Stimulated activated CD8-positive, alpha-beta memory T cell treated with anti-CD3 and anti-CD28 coated beads, Interleukin-4, amount 100 ng/mL, for 48 hours (primary cell): ENCODE data around the gene HTT.

ENCODE experiments used
- DNase-seq: peaks from one replicate; pipeline ENCODE4 v3.0.0-alpha.2; 2020

The HTT gene

DNA sequence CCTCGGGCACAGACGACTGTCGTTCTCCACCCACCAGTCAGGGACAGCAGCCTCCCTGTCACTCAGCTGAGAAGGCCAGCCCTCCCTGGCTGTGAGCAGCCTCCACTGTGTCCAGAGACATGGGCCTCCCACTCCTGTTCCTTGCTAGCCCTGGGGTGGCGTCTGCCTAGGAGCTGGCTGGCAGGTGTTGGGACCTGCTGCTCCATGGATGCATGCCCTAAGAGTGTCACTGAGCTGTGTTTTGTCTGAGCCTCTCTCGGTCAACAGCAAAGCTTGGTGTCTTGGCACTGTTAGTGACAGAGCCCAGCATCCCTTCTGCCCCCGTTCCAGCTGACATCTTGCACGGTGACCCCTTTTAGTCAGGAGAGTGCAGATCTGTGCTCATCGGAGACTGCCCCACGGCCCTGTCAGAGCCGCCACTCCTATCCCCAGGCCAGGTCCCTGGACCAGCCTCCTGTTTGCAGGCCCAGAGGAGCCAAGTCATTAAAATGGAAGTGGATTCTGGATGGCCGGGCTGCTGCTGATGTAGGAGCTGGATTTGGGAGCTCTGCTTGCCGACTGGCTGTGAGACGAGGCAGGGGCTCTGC, 166.5 kb downstream of the HTT start:
- DNase-seq, result no peak

DNA sequence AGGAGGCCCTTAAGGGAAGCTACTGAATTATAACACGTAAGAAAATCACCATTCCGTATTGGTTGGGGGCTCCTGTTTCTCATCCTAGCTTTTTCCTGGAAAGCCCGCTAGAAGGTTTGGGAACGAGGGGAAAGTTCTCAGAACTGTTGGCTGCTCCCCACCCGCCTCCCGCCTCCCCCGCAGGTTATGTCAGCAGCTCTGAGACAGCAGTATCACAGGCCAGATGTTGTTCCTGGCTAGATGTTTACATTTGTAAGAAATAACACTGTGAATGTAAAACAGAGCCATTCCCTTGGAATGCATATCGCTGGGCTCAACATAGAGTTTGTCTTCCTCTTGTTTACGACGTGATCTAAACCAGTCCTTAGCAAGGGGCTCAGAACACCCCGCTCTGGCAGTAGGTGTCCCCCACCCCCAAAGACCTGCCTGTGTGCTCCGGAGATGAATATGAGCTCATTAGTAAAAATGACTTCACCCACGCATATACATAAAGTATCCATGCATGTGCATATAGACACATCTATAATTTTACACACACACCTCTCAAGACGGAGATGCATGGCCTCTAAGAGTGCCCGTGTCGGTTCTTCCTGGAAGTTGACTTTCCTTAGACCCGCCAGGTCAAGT, 167.5 kb downstream of the HTT start:
- no peak for DNase-seq

DNA sequence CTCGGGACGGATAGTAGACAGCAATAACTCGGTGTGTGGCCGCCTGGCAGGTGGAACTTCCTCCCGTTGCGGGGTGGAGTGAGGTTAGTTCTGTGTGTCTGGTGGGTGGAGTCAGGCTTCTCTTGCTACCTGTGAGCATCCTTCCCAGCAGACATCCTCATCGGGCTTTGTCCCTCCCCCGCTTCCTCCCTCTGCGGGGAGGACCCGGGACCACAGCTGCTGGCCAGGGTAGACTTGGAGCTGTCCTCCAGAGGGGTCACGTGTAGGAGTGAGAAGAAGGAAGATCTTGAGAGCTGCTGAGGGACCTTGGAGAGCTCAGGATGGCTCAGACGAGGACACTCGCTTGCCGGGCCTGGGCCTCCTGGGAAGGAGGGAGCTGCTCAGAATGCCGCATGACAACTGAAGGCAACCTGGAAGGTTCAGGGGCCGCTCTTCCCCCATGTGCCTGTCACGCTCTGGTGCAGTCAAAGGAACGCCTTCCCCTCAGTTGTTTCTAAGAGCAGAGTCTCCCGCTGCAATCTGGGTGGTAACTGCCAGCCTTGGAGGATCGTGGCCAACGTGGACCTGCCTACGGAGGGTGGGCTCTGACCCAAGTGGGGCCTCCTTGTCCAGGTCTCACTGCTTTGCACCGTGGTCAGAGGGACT, 168.8 kb downstream of the HTT start:
- DNase-seq, result no peak

DNA sequence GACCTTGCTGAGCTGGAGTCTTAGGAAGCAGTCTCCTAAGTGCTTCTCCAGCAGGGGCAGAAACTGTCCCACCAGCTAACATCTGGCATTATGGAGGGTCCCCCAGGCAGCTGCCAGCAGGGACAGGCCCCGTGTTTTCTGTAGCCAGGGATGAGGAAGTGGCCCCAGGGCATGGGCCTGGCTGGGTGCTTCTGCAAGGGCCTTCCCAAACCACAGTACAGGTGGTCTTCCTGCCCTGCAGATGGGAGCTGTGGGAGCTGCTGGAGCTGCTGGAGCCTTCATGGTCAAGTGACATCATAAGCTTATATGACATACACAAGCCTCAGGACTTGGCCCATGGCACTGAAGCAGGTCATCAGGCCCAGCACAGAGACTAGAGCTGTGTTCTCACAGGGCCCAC, 169.5 kb downstream of the HTT start:
- DNase-seq, result no peak

DNA sequence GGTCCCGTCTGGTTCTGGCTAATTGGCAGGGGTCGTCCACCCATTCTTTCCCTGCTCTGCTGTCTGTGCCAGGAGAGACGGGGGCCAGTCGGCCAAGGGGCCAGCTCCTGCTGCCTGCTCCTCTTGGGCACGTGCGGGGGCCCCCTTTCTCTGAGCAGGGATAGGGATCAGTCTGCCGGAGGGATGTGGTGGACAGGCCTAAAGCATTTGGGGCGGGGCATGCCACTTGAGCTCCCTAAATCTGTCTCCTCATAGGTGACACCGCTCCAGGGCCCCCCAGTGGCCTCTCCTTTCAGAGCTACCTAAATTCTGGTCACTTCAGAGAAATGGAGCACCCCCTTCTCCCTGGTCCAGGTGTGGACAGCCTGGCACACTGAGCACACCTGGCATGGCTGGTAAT, 170.3 kb downstream of the HTT start:
- DNase-seq, result no peak

DNA sequence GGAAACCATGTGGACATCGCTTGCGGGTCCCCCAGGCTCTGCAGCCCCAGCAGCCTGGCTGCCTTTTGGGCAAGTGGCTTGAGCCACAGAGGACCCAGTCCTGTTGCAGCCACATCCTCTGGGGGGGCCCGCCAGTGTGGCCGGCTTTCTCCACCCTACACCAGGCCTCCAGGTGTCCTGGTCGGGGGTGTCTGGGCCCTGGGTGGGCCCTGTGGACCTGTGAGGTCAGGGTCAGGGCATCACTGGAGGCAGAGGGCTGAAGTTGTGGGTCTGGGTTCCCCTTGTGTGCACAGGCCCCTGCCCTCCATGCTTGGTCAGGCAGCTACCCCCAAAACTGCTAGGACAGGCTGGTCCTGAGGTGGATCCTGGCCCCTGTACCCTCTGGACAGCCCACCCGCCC, 171.2 kb downstream of the HTT start:
- DNase-seq, result no peak

DNA sequence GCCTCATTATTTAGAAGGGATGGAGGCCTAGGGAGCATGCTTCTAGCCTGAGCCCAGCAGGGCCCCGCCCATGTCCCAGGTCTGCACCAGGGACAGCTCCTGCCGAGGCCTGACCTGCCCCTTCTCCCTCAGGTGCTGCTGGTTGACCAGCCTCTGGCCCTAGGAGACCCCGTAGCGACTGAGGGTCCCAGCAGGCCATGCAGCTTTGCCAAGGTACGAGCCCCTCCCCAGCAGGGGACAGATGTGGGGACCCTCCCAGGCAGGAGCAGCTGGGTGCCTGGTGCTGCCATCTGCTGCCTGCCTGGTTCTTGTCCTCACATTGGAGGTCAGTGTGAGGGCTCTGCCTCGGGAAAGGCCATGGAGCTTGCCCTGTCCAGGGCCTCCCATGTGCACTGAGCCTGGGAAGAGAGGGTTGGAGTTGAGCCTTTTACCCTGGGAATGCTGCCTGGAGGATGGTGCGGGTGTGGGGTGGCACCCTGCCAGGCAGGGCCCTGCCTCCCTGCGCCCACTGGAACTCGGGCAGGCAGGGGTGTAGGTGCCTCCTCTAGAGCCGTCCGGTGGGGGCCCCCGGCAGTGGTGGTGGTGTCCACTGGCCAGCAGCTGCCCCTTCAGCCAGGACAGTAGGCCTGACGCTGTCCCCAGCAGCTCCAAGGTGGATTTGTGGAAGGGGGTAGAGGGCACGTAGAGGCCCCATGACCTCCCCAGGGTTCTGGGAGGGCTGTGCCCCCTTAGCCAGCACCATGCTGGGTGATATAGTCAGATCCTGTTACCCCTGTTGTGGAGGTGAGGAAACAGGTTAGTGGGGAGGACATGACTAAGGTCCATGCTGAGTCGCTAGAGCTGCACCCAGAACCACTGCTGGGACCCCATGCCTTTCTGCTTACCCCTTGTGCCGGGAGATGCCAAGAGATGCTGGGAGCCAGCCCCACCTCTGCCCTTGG, 172.2 kb downstream of the HTT start:
- no peak for DNase-seq

DNA sequence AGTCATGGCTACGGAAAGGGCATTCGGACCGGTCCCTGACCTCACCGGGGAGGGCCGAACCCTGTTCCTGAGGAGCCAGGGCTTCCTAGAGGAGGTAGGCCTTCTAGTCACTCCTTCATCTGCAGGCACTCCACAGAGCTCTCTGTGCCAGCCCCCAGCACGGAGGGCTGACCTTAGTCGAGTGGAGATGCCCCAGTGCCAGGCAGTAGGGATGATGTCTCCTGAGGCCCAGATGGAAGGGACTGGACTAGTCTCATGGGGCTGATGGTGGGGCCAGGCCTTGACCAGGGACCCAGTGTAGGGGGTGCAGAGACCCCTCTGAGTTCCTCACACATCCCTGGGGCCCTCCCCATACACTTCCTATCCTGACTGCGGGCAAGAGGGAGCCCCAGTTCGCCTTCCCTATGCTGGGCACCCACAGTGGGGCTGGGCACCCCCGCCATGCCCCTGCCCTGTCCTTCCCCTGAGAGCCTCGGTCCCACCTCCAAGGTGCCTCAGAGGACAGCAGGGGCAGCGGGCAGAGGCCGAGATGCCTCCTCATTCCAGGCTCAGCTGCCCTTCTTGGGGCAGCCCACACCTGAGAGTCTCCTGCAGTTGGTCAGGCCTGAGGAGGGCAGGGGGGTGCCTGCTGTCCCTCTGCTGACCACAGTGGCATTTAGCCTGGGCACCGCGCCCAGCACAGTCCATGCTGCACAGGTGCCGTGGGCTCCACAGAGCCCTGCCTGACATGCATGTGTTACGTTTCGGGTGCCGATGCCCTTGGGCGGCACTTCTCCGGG, 173.1 kb downstream of the HTT start:
- DNase-seq, result no peak

DNA sequence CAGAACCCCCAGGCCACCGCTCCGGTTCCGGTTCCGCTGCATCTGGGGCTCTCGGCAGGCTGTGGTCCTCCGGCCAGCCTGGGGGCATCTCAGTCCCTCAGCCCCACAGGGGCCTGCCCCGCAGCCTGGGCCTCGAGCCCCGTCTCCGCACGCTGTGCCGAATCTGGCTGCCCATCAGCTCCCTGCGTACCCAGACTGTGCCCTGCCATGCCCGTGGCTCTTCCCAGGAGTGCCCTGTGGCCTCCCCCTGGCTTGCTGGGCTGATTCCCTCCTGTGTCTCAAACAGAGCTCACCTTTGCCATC, 173.6 kb downstream of the HTT start:
- DNase-seq, result no peak

DNA sequence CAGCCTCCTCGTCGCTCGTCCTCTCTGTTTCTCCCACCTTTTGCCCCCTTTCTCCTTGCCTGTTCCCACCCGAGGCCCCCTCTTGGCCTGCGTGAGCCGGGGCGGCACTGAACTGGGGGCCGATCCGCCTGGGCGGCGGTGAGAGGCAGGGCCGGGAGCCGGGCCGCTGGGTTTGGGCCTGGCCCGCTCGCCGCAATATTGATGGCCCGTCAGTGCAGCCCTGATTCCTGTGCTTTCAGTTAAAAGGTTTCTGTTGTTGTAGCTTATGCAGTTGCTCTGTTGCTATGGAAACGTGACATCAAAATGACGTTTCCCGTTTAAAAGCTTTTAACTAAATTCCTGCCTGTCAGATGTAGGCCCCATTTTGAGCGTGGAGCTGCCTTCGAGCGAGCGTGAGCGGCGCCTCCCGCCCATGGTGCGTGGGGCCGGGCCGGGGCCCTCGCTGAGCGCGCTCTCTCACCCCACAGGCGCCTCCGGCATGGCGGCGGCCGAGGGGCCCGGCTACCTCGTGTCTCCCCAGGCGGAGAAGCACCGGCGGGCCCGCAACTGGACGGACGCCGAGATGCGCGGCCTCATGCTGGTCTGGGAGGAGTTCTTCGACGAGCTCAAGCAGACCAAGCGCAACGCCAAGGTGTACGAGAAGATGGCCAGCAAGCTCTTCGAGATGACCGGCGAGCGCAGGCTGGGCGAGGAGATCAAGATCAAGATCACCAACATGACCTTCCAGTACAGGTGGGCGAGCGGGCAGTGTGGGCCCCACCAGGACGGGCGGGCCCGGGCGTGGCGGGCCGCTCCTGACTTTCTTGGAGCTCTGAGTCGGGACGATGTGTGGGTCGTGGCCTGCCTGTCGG, 174.6 kb downstream of the HTT start, which contains the start of gene MSANTD1:
Gene MSANTD1 (plus strand): TSS at position 349 of the 851 bp plus-strand sequence. CDS start 64 bp downstream, at position 413.
- no peak for DNase-seq

DNA sequence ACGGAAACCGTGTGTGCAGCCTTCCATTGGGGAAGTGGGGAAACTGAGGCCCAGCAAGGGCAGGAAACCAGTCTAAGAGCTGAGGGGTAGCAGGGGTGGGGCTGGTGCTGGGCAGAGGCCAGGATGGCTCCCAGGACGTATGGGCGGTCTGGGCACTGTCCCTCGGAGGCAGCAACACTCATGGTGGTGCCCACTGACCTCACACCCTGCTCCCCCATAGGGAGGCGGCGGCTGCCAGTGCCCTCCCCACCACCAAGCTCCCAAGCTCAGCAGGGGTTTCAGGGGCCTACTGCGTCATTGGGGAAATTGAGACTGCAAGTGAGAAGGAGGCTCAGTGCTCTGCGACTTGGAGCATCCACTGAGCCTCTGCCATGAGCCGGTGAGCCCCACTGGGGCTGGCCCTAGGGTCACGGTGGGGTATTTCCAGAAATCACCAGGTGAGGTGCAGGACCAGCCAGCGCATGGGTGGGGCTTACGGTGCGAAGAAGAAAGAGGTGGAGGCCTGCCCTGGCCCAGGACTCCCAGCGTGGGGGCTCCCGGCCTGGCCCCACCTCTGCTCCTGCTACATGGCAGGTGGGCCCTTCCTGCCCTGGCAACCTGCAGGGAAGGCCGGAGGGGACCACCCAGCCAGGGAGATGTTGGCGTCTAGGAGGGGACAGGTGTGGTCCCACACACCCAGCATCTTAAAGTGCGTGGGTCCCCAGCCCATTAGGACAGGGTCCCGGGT, 175.4 kb downstream of the HTT start:
- no peak for DNase-seq

DNA sequence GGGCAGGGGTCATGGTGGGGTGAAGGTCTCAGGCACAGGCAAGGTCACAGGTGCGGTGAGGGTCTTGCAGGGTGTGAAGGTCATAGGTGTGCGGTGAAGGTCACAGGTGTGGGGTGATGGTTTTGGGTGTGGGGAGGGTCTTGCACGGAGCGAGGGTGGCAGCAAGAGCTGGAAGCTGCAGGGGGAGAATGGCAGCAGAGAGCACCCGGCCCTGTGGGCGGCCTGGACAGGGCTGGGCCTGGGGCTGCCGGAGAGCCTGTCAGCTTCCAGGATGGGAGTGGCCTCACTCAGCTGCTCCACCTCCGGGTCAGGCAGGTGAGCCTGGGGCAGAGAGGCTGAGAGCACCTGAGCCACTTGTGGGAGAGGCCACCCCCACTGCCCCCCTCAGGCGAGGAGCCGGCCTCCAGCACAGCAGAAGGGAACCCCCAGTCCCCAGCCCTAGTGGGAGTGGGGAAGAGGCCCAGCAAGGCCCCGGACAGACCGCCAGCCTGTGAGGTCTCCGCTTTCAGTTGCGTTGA, 176.0 kb downstream of the HTT start:
- DNase-seq, result no peak

DNA sequence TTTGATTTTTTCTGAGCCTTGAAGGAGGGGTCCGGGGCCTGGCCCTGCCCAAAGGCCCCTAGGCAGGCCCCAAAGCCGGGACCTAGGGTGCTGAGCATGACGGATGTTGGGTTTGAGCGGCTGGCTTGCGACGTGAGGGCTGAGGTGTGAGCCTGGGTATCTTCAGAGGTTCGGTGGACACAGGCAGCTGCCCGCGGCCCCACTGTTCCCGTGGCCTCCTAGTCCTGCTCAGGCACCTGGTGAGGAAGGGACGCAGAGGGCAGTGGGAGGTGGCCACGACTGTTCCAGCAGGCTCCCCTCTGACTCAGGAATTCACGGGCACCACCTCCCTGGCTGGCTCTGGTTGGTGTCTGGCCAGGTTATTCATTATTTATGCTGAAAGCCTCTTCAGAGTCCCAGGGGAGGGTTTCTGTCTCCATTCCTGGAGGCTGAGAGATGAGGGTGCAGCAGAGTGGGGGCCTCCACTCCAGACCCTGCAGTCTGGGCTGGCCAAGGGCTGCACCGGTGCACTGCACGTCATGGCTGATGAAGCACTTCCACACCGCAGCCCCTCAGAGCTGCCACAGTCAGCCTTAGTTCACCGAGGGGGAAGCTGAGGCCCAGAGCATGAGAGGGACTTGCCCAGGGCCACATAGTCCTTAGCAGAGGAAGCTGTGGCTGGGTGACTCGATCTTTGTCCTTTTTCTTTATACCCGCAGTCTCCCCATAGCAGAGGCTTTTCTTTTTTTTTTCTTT, 176.6 kb downstream of the HTT start:
- DNase-seq, result no peak

DNA sequence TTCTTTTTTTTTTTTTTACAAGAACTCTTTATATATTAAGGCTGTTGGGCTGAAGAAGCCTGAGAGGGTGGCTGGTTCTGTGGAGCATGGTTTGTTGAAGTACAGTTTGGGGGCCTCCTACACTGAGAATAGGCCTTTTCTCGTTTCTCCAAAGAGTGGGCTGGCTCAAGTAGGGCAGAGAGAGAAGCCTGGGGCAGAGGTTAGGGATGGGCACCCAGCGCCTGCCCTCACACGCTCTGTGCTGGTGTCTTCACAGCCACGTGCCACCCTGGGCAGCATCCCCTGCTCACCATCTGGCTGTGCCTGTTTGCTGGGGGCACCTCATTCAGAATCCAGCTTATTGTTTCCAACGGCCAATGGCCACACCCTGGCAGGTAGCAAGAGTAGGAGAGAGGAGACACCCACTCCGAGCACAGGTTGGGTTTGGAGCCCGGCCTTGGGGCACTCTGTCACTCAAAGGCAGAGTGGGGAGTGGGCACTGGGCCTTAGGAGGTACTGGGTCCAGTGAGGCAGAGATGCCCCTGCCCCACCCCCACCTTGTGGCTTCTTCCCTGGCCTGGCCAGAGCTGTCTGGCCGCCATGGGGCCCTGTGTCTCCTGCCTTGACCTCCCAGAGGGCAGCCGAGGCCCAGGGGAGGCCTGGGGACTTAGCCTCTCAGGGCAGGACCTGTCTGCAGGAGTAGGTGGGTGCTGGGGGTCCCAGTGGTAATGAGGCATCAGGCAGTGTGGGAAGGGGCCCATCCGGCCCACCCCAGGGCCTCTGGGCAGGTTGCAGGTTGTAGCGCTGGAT, 177.4 kb downstream of the HTT start:
- no peak for DNase-seq

DNA sequence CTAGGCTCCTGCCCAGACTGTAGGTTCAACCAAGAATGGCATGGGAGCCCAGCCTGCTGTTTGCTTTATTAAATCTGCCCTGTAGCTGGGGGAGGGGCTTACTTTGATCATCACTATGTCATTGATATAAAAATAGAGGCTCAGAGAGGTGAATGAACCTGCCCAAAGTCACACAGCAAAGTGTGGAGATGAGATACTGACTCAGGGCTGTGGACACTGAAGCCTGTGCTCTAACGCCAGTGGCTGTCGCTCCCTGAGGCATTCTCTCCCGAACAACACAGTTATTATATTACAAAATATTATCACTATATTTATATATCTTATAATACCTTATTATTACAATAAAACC, 178.0 kb downstream of the HTT start:
- no peak for DNase-seq

DNA sequence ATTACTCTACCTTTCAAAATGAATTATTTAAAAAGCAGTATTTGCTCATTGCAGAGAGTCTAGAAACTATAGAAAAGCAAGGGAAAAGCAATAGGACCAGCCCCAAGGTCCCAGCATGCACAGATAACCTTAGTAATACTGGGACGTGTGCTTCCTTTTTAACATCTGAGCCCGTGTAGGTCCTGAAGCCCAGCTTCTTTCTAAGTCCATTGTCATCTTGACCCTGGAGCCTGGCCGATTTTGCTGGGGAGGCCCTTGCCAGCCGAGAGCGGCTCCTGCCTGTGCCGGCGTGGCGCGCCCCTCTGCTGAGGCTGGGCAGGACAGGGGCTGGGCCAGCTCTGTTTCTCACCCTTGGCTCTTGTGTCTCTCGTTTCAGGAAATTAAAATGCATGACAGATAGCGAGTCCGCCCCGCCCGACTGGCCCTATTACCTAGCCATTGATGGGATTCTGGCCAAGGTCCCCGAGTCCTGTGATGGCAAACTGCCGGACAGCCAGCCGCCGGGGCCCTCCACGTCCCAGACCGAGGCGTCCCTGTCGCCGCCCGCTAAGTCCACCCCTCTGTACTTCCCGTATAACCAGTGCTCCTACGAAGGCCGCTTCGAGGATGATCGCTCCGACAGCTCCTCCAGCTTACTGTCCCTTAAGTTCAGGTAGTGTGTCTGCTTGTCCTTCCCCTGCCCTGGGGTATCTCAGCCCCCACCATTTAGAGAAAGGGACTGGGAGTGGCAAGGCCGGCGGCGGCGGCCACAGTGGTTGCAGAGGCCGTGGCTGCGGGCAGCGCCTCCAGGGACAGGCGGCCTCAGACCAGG, 178.6 kb downstream of the HTT start:
- DNase-seq, result no peak

DNA sequence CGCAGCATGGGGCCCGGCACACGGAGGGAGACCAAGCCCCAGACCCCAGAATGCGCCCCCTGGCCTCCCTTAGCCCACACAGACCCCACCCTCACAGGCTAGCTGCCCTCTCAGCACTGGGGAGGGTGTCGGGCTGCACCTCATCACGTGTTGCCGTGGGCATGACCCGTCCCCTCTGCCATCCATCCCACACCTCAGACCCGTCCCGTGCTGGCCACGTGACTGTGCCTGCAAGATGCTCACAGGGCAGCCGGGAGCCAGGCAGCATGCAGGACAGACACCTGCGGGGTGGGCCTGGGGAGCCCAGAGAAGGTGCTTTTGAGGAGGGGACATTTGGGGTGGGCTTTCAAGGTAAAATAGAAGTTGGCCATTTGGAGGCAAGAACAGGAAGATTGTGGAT, 179.3 kb downstream of the HTT start:
- no peak for DNase-seq

DNA sequence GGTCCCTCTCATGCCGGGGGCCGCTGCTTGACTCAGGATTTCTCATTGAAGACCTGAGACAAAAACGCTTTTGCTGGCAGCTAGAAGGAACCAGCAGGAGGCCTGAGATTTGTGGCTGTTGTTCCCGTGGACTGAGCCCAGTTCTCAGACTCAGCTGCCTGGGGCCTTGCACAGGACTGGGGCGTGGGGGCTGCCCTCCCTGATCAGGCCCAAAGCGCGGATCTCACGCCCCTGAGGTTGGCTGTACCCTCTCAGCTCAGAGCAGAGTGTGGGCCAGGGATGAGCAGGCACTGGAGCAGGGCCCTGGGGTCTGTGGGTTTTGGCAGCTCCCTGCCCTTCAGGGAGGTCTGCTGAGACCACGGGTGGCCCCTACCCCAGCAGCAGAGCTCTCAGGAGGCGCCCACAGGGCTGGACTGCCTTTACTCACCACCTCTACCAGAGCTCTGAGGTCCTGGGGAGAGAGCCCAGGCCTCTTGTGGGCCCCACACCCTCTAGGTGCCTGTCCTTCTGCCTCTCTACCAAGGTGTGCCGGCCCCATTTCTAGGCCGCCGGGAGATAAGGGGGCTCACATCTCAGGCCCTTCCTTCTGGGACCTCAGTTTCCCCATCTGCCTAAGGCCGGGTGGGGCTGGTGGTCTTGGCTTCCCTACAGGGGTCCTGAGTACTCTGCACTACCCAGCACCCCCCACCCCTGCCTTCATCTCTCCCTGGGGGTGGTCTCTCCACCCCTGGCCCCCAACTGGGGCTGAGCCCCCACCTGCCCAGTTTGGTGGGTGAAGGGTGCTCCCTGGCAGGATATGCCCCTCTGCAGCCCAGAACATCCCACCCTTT, 180.0 kb downstream of the HTT start:
- no peak for DNase-seq
